ENCODE data around the gene DBH.

Gene DBH

GRCh38 chr9:133645021-133645765 is 9.0 kb downstream of the DBH start:
- DNase-seq = no peak

GRCh38 chr9:133647148-133647547 is 11.0 kb downstream of the DBH start:
- DNase-seq = no peak

- no peak for DNase-seq
Observed at GRCh38 chr9:133647765-133648469, 11.8 kb downstream of the DBH start.

GRCh38 chr9:133649194-133649593 is 13.0 kb downstream of the DBH start:
- no peak for DNase-seq

- no peak for DNase-seq
Observed at GRCh38 chr9:133650026-133650425, 13.9 kb downstream of the DBH start.

GRCh38 chr9:133653638-133654037 is 17.5 kb downstream of the DBH start:
- DNase-seq = no peak

- DNase-seq = no peak
Observed at GRCh38 chr9:133654736-133655657, 18.8 kb downstream of the DBH start.

- DNase-seq = no peak
Observed at GRCh38 chr9:133655701-133656100, 19.5 kb downstream of the DBH start.

GRCh38 chr9:133656211-133657119 is 20.3 kb downstream of the DBH start:
- no peak for DNase-seq

- DNase-seq = no peak
Observed at GRCh38 chr9:133657120-133657661, 21.0 kb downstream of the DBH start.

GRCh38 chr9:133658442-133659431 is 22.6 kb downstream of the DBH start:
- DNase-seq = peak; percentile 85

GRCh38 chr9:133659516-133659915 is 23.4 kb downstream of the DBH start:
- no peak for DNase-seq

- DNase-seq = no peak
Observed at GRCh38 chr9:133661846-133662540, 25.8 kb downstream of the DBH start.

GRCh38 chr9:133664173-133665050 is 28.2 kb downstream of the DBH start:
- DNase-seq = no peak

- no peak for DNase-seq
Observed at GRCh38 chr9:133665096-133665495, 28.9 kb downstream of the DBH start.

GRCh38 chr9:133665535-133665934 is 29.4 kb downstream of the DBH start:
- no peak for DNase-seq

GRCh38 chr9:133666387-133666786 is 30.2 kb downstream of the DBH start:
- DNase-seq = no peak

- DNase-seq = no peak
Observed at GRCh38 chr9:133666845-133667244, 30.7 kb downstream of the DBH start.

Data from 8988T (cell line).